Lung (tissue), 12 donors: ENCODE data around the gene JMJD8. TPM values are rescaled to one million over a fixed set of nuclear protein-coding genes. Genes with fewer than 3 reads are reported as not detected.
A peak's percentile ranks its signal among the peaks of the same experiment; 100 is the strongest.

Experiments used
- ATAC-seq: fragments of 200-7000 bp; cut with Tn5 transposase; one replicate; pipeline ENCODE4 v1.9.1; 2020; ENCODE audit warnings: moderate number of reproducible peaks; ENCODE audit not compliant: insufficient read depth, low FRiP score
- DNase-seq, 3 donors: peaks; one replicate each; pipeline ENCODE4 v3.0.0-alpha.2; 2013 to 2017
- H3K27ac ChIP-seq, 2 donors: one replicate each; pipeline ENCODE4 v1.5.1; 2013; ENCODE audit warnings: mild to moderate bottlenecking in 2 of 2, moderate library complexity in 2 of 2, control low read depth in 1 of 2, inconsistent platforms in 1 of 2, low read depth in 1 of 2, low read length in 1 of 2
- H3K27me3 ChIP-seq, 3 donors: one replicate each; pipeline ENCODE4 v1.5.1; 2013; ENCODE audit warnings: low read length in 2 of 3; ENCODE audit not compliant: control insufficient read depth in 3 of 3, insufficient read depth in 3 of 3
- H3K36me3 ChIP-seq, 4 donors: one replicate each; pipeline ENCODE4 v1.5.1; 2013; ENCODE audit warnings: low read length in 4 of 4, mild to moderate bottlenecking in 1 of 4, moderate library complexity in 1 of 4; ENCODE audit not compliant: control insufficient read depth in 4 of 4, insufficient read depth in 4 of 4
- H3K4me1 ChIP-seq, 5 donors: one replicate each; pipeline ENCODE4 v1.5.1; 2013; ENCODE audit warnings: low read length in 5 of 5, mild to moderate bottlenecking in 2 of 5, moderate library complexity in 1 of 5; ENCODE audit not compliant: control insufficient read depth in 5 of 5, insufficient read depth in 5 of 5
- H3K4me3 ChIP-seq: one replicate; pipeline ENCODE4 v1.5.1; 2013; ENCODE audit warnings: mild to moderate bottlenecking, control low read depth, moderate library complexity
- H3K9ac ChIP-seq, 2 donors: one replicate each; pipeline ENCODE4 v1.5.1; 2013; ENCODE audit warnings: low read length in 2 of 2, control low read depth in 1 of 2; ENCODE audit not compliant: insufficient read depth in 1 of 2
- H3K9me3 ChIP-seq, 4 donors: one replicate each; pipeline ENCODE4 v1.5.1; 2013; ENCODE audit warnings: low read length in 3 of 4, mild to moderate bottlenecking in 1 of 4, moderate library complexity in 1 of 4; ENCODE audit not compliant: control insufficient read depth in 4 of 4, insufficient read depth in 3 of 4
- CTCF ChIP-seq: IDR thresholded peaks from 2 replicates; pipeline ENCODE4 v1.5.1; 2012; ENCODE audit warnings: mild to moderate bottlenecking; ENCODE audit errors: control extremely low read depth, extremely low read depth
- WGBS, 2 donors: extraction: QIAGEN DNeasy Blood & Tissue Kit; methylation state at CpG; one replicate each; pipeline ENCODE4 v1.1.7; 2013; 5-methylcytosine and 5-hydroxymethylcytosine counted together
- polyA plus RNA-seq, 2 donors: library from polyadenylated mRNA; stranded (reverse); fragments of 200-250 nt; gene quantifications; one replicate each; pipeline ENCODE4 v1.2.1, GENCODE V29; 2013
- total RNA-seq, 2 donors: library from RNA; depleted of rRNA in 1 of 2; stranded (reverse); fragments of >200 nt in 1 of 2; gene quantifications; one replicate each; pipeline ENCODE4 v1.2.1, GENCODE V29; 2014 to 2021
- donor health status: control.
- donor health status: control.
- donor health status: Bipolar disorder and iron deficiency.
- donor health status: healthy.
- donor health status: DM: yes; HTN: yes; CAD: no.

The JMJD8 gene
- total and polyA plus RNA-seq, 4 donors = 32.5 to 90.3 (median 57.9) TPM

GRCh38 chr16:662597-662996, 21.5 kb downstream of the JMJD8 start:
- DNase-seq (no peak), ATAC-seq (no peak)
- H3K36me3 ChIP-seq = peaks cover 0 to 11% (median 0%) of the 10 kb centered on the region in 4 donors
- H3K4me1 ChIP-seq = peaks cover 0 to 11% (median 3%) of the 10 kb centered on the region in 5 donors
- no peaks in the 10 kb centered on the region for H3K9me3 ChIP-seq
- H3K4me3 ChIP-seq = no peak overlapping the region
- no peaks in the 10 kb centered on the region for H3K27me3 ChIP-seq
- no peak for TF ChIP-seq CTCF
- H3K27ac ChIP-seq = no peak overlapping the region
- WGBS, 2 donors = 95 to 96% methylated on average over 20 to 21 of the region's 21 CpGs
- no peak overlapping the region for H3K9ac ChIP-seq

GRCh38 chr16:662095-662494, 22.0 kb downstream of the JMJD8 start:
- WGBS, 2 donors = 96 to 97% methylated on average over 19 of the region's 19 CpGs
- Histone ChIP-seq H3K9ac (no peak overlapping the region), H3K4me1 (peaks cover 0 to 7% (median 0%) of the 10 kb centered on the region in 5 donors), H3K9me3 (no peaks in the 10 kb centered on the region), H3K27ac (no peak overlapping the region), H3K4me3 (no peak overlapping the region), H3K27me3 (no peaks in the 10 kb centered on the region), H3K36me3 (peaks cover 0 to 15% (median 2%) of the 10 kb centered on the region in 4 donors)
- ATAC-seq = no peak
- no peak for DNase-seq
- no peak for TF ChIP-seq CTCF

GRCh38 chr16:661184-661821, 22.8 kb downstream of the JMJD8 start:
- Histone ChIP-seq H3K9me3 (no peaks in the 10 kb centered on the region), H3K4me3 (no peak overlapping the region), H3K4me1 (peaks cover 0 to 7% (median 0%) of the 10 kb centered on the region in 5 donors), H3K27ac (peak overlapping the region in 1 of 2 donors; percentile 34), H3K27me3 (no peaks in the 10 kb centered on the region), H3K36me3 (peaks cover 0 to 21% (median 2%) of the 10 kb centered on the region in 4 donors), H3K9ac (no peak overlapping the region)
- no peak for DNase-seq
- ATAC-seq = no peak
- no peak for TF ChIP-seq CTCF
- WGBS, 2 donors = 60 to 71% methylated on average over 35 of the region's 35 CpGs
